ENCODE results near the gene PCBP3.
A peak's percentile ranks its signal among the peaks of the same experiment; 100 is the strongest.

DNA sequence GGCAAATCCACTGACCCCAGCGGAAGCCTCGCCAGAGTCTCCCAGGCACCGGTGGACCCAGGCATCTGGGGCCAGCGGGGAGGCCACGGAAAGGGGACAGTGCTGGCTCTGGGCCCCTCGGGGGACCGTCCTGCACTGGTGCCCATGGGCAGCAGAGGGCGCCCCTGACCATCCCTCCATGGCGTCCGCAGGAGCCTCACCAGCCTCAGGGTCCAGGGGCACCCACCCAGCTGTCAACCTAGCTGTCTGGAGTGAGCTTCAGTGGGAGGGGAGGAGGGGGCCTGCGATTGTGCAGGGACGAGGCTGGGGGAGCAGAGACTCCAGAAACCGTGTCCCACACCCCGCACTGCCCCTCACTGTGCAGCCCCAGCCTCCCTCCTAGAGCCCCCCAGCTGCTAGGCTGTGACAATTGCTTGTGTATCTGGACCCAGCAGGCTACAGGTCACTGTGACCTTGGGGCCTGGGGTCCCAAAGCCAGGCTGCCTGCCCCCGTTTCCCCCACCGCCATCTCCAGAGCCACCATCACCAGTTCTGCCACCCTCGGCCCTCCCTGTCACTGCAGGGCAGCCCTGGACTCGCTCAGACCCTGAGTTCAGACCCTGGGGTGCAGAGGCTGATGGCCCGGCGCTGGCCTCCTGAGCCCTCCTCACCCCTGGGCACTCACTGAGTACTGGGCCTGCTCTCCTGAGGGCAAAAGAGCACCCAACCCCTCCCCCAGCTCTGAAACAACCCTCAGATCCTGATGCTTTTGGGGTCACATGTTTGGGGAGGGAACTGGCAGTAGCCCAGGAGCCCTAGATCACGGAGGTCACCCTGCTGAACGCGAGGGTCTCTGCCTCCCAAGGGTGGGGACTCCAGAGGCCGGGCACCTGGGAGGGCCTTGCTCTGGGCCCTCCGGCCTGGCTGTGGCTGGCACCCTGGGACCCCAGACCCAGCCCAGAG lies 327.4 kb downstream of the PCBP3 start:
- TF ChIP-seq POLR2AphosphoS5 (IDR thresholded peaks at IDR 0.05; ENCODE audit: low read depth, low read length) (no peak), POLR2A (IDR thresholded peaks at IDR 0.05; ENCODE audit: control extremely low read depth in 1 of 2, low read depth in 2 of 2, low read length in 2 of 2) (no peak), SIN3A (conservative IDR thresholded peaks at IDR 0.05 in 1 of 2, IDR thresholded peaks at IDR 0.05 in 1 of 2; ENCODE audit: low read depth in 1 of 2, low read length in 2 of 2) (0 out of 4 replicates have a peak, but pooled peaks of 1 of the 2 experiments have one; percentile 26), FOSL1 (IDR thresholded peaks at IDR 0.05; ENCODE audit: insufficient read depth, low read depth, low read length) (no peak), CBX8 (IDR thresholded peaks at IDR 0.05; ENCODE audit: borderline replicate concordance, low read depth, low read length) (no peak), EGR1 (IDR thresholded peaks at IDR 0.05; ENCODE audit: borderline replicate concordance, low read depth, low read length) (0 out of 2 replicates have a peak, but pooled peaks have one; percentile 5), JUND (IDR thresholded peaks at IDR 0.05; ENCODE audit: low read length) (no peak), RAD21 (IDR thresholded peaks at IDR 0.05 in 1 of 2, conservative IDR thresholded peaks at IDR 0.05 in 1 of 2; ENCODE audit: low read depth in 2 of 2, low read length in 2 of 2) (peak; percentile 90 to 93), EP300 (IDR thresholded peaks at IDR 0.05; ENCODE audit: borderline replicate concordance in 1 of 2, low read depth in 2 of 2, low read length in 2 of 2) (no peak)
- TF ChIP-seq, protein P1, sequence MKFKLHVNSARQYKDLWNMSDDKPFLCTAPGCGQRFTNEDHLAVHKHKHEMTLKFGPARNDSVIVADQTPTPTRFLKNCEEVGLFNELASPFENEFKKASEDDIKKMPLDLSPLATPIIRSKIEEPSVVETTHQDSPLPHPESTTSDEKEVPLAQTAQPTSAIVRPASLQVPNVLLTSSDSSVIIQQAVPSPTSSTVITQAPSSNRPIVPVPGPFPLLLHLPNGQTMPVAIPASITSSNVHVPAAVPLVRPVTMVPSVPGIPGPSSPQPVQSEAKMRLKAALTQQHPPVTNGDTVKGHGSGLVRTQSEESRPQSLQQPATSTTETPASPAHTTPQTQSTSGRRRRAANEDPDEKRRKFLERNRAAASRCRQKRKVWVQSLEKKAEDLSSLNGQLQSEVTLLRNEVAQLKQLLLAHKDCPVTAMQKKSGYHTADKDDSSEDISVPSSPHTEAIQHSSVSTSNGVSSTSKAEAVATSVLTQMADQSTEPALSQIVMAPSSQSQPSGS (IDR thresholded peaks at IDR 0.05; ENCODE audit: low read length): no peak
- TF ChIP-seq, protein P2, sequence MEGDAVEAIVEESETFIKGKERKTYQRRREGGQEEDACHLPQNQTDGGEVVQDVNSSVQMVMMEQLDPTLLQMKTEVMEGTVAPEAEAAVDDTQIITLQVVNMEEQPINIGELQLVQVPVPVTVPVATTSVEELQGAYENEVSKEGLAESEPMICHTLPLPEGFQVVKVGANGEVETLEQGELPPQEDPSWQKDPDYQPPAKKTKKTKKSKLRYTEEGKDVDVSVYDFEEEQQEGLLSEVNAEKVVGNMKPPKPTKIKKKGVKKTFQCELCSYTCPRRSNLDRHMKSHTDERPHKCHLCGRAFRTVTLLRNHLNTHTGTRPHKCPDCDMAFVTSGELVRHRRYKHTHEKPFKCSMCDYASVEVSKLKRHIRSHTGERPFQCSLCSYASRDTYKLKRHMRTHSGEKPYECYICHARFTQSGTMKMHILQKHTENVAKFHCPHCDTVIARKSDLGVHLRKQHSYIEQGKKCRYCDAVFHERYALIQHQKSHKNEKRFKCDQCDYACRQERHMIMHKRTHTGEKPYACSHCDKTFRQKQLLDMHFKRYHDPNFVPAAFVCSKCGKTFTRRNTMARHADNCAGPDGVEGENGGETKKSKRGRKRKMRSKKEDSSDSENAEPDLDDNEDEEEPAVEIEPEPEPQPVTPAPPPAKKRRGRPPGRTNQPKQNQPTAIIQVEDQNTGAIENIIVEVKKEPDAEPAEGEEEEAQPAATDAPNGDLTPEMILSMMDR (IDR thresholded peaks at IDR 0.05; ENCODE audit: control extremely low read depth in 1 of 3, insufficient read depth in 1 of 3, low read depth in 1 of 3, low read length in 3 of 3): peak in 2 of 3 experiments; percentile 86 to 90; a peak in 3 of 4 replicates
- TF ChIP-seq, protein P3, sequence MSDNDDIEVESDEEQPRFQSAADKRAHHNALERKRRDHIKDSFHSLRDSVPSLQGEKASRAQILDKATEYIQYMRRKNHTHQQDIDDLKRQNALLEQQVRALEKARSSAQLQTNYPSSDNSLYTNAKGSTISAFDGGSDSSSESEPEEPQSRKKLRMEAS (IDR thresholded peaks at IDR 0.05): no peak
